HG03354 (cell line): ENCODE data around the gene ZDHHC24.

Source experiments
- ATAC-seq: cut with Tn5 transposase; IDR thresholded peaks from one replicate; pipeline ENCODE4 v1.9.1; 2021; ENCODE audit warnings: mild to moderate bottlenecking; ENCODE audit not compliant: unreplicated experiment, poor library complexity, severe bottlenecking

ZDHHC24 gene

GRCh38 chr11:66568124-66568916, 22.5 kb upstream of the ZDHHC24 start, which contains the start of gene CTSF:
Gene CTSF (minus strand): TSS chr11:66568606. CDS start chr11:66568486, 120 bp downstream.
- ATAC-seq: no peak

GRCh38 chr11:66567787-66568123, 21.9 kb upstream of the ZDHHC24 start:
- ATAC-seq: no peak

GRCh38 chr11:66566221-66566620, 20.4 kb upstream of the ZDHHC24 start:
- no peak for ATAC-seq

- ATAC-seq: no peak
Measured at GRCh38 chr11:66564984-66565383, 19.1 kb upstream of the ZDHHC24 start.

GRCh38 chr11:66564538-66564937, 18.7 kb upstream of the ZDHHC24 start:
- ATAC-seq: no peak

- no peak for ATAC-seq
Measured at GRCh38 chr11:66563832-66564231, 18.0 kb upstream of the ZDHHC24 start.

- no peak for ATAC-seq
Measured at GRCh38 chr11:66562907-66563583, 17.2 kb upstream of the ZDHHC24 start.

GRCh38 chr11:66562275-66562674, 16.4 kb upstream of the ZDHHC24 start:
- no peak for ATAC-seq

GRCh38 chr11:66561975-66562248, 16.1 kb upstream of the ZDHHC24 start:
- ATAC-seq: no peak

GRCh38 chr11:66561178-66561974, 15.5 kb upstream of the ZDHHC24 start:
- no peak for ATAC-seq

GRCh38 chr11:66559866-66560676, 14.2 kb upstream of the ZDHHC24 start:
- no peak for ATAC-seq

- ATAC-seq: no peak
Measured at GRCh38 chr11:66559142-66559865, 13.5 kb upstream of the ZDHHC24 start.

- ATAC-seq: no peak
Measured at GRCh38 chr11:66557733-66558326, 12.0 kb upstream of the ZDHHC24 start.

- ATAC-seq: no peak
Measured at GRCh38 chr11:66556086-66556485, 10.2 kb upstream of the ZDHHC24 start.

- no peak for ATAC-seq
Measured at GRCh38 chr11:66555416-66555815, 9.6 kb upstream of the ZDHHC24 start.

- ATAC-seq: no peak
Measured at GRCh38 chr11:66554602-66555001, 8.8 kb upstream of the ZDHHC24 start.

GRCh38 chr11:66550887-66551286, 5.0 kb upstream of the ZDHHC24 start:
- ATAC-seq: no peak

GRCh38 chr11:66549696-66550095, 3.8 kb upstream of the ZDHHC24 start:
- ATAC-seq: no peak
